ENCODE measurements around the gene AGBL5.

AGBL5 gene

DNA sequence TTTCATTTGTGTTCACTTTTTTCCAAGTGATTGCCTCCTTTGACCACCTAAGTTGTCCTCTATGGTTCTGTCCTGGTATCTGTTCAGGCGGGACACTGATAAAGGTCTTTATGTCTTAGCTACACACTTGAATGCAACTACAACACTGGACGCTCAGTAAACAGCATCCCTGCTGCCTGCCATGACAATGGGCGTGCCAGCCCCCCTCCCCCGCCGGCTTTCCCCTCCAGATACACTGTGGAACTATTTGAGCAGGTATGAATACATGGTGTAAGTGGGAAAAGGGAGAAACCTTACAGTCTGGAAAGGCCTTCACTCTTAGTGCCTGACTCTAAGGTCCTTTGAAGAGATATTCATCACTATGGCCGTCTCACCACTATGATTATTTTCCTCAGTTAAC lies 5.7 kb downstream of the AGBL5 start:
- Histone ChIP-seq H3K4me3 (replicated peaks; ENCODE audit: insufficient read depth, low read length) (no peak overlapping the region), H3K27ac (replicated peaks) (no peak overlapping the region), H3K27me3 (ENCODE audit: insufficient read depth, poor library complexity, severe bottlenecking) (no peaks in the 10 kb centered on the region)
- no peak for TF ChIP-seq GABPA (IDR thresholded peaks at IDR 0.05; ENCODE audit: low read depth)
- TF ChIP-seq SPI1 (IDR thresholded peaks at IDR 0.05; ENCODE audit: borderline replicate concordance, low read depth) = no peak
- TF ChIP-seq, protein P1, sequence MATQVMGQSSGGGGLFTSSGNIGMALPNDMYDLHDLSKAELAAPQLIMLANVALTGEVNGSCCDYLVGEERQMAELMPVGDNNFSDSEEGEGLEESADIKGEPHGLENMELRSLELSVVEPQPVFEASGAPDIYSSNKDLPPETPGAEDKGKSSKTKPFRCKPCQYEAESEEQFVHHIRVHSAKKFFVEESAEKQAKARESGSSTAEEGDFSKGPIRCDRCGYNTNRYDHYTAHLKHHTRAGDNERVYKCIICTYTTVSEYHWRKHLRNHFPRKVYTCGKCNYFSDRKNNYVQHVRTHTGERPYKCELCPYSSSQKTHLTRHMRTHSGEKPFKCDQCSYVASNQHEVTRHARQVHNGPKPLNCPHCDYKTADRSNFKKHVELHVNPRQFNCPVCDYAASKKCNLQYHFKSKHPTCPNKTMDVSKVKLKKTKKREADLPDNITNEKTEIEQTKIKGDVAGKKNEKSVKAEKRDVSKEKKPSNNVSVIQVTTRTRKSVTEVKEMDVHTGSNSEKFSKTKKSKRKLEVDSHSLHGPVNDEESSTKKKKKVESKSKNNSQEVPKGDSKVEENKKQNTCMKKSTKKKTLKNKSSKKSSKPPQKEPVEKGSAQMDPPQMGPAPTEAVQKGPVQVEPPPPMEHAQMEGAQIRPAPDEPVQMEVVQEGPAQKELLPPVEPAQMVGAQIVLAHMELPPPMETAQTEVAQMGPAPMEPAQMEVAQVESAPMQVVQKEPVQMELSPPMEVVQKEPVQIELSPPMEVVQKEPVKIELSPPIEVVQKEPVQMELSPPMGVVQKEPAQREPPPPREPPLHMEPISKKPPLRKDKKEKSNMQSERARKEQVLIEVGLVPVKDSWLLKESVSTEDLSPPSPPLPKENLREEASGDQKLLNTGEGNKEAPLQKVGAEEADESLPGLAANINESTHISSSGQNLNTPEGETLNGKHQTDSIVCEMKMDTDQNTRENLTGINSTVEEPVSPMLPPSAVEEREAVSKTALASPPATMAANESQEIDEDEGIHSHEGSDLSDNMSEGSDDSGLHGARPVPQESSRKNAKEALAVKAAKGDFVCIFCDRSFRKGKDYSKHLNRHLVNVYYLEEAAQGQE (IDR thresholded peaks at IDR 0.05; ENCODE audit: insufficient replicate concordance, low read depth) = no peak
- no peak for TF ChIP-seq CTCF (IDR thresholded peaks at IDR 0.05; ENCODE audit: insufficient read depth, low read length)
- TF ChIP-seq POLR2AphosphoS5 (IDR thresholded peaks at IDR 0.05; ENCODE audit: low read depth) = no peak
- DNase-seq (ENCODE audit: low read depth in 1 of 2, low spot score in 1 of 2) = no peak

GRCh38 chr2:27058210-27058609 lies 6.7 kb downstream of the AGBL5 start:
- no peak overlapping the region for H3K4me3 ChIP-seq (replicated peaks; ENCODE audit: insufficient read depth, low read length)
- no peaks in the 10 kb centered on the region for H3K27me3 ChIP-seq (ENCODE audit: insufficient read depth, poor library complexity, severe bottlenecking)
- DNase-seq (ENCODE audit: low read depth in 1 of 2, low spot score in 1 of 2) = no peak
- no peak for TF ChIP-seq SPI1 (IDR thresholded peaks at IDR 0.05; ENCODE audit: borderline replicate concordance, low read depth)
- TF ChIP-seq GABPA (IDR thresholded peaks at IDR 0.05; ENCODE audit: low read depth) = no peak
- no peak for TF ChIP-seq POLR2AphosphoS5 (IDR thresholded peaks at IDR 0.05; ENCODE audit: low read depth)
- TF ChIP-seq, protein P1 (IDR thresholded peaks at IDR 0.05; ENCODE audit: insufficient replicate concordance, low read depth) = no peak
- TF ChIP-seq CTCF (IDR thresholded peaks at IDR 0.05; ENCODE audit: insufficient read depth, low read length) = no peak
- no peak overlapping the region for H3K27ac ChIP-seq (replicated peaks)

GRCh38 chr2:27059141-27059820 lies 7.8 kb downstream of the AGBL5 start:
- TF ChIP-seq POLR2AphosphoS5 (IDR thresholded peaks at IDR 0.05; ENCODE audit: low read depth) (no peak), CTCF (IDR thresholded peaks at IDR 0.05; ENCODE audit: insufficient read depth, low read length) (no peak), SPI1 (IDR thresholded peaks at IDR 0.05; ENCODE audit: borderline replicate concordance, low read depth) (no peak), GABPA (IDR thresholded peaks at IDR 0.05; ENCODE audit: low read depth) (no peak)
- TF ChIP-seq, protein P1 (IDR thresholded peaks at IDR 0.05; ENCODE audit: insufficient replicate concordance, low read depth) = no peak
- H3K27ac ChIP-seq (replicated peaks) = no peak overlapping the region
- DNase-seq (ENCODE audit: low read depth in 1 of 2, low spot score in 1 of 2) = no peak
- no peaks in the 10 kb centered on the region for H3K27me3 ChIP-seq (ENCODE audit: insufficient read depth, poor library complexity, severe bottlenecking)
- H3K4me3 ChIP-seq (replicated peaks; ENCODE audit: insufficient read depth, low read length) = no peak overlapping the region

Measured in HL-60 (cell line).